HG03196 (cell line): ENCODE measurements around the gene GPC5.

Source experiments
- ATAC-seq: cut with Tn5 transposase; IDR thresholded peaks from one replicate; pipeline ENCODE4 v1.9.1; 2021; ENCODE audit not compliant: unreplicated experiment

The GPC5 gene

DNA sequence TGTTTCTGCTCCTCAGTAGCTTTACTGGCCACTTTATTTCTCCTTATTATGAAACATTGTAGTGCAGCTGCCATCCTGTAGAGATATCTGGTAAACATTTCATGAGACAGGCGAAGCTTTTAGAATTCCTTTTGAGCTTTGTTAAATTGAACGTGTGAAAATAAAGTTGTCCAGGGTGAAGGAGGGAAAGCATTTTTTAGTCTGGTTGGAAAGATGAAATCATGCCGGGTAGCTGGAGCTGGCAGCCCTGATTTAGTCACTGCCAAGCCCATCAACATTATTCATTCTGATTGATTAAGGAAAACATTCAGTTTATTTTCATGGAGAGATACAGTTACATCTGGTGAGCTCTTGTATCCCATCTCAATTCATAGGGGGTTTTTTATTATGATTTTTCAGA, 1502.0 kb downstream of the GPC5 start:
- ATAC-seq, result no peak

DNA sequence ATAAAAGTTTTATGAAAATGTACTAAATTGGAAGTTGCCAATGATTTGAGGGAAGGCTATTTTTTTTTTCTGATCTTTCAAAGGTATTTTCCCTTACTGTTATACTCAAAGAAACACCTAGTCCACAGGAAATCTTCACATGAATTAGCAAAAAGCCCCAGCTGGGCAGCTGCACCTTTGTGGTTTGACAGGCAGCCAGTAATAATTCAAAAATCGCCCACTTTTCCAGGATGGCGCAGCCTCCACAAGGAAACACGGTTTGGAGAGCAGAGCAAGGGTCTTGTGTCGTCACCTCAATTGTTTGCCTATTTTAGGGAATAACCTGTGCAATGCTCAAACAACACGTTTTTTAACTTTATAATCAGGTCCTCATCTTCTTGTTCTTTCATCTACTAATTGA, 1503.3 kb downstream of the GPC5 start:
- no peak for ATAC-seq

DNA sequence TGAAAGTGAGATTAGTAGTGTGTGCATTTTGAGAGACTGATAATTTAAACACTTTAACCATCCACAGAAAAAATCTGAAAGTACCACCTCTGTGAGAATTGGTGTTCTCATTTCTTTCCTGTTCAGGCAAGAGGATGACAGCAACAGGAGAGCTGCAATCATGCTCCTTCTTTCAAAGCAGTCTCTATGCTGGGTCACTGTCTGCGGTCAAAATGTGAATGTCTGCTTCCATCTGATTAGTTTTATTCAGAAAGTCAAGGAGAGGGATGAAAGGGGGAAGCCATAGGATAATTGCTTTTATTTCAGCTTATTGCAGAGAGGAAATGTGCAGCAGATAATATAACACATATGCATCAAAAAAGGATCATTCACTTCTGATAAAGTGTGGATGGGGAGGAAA, 1514.2 kb downstream of the GPC5 start:
- no peak for ATAC-seq

DNA sequence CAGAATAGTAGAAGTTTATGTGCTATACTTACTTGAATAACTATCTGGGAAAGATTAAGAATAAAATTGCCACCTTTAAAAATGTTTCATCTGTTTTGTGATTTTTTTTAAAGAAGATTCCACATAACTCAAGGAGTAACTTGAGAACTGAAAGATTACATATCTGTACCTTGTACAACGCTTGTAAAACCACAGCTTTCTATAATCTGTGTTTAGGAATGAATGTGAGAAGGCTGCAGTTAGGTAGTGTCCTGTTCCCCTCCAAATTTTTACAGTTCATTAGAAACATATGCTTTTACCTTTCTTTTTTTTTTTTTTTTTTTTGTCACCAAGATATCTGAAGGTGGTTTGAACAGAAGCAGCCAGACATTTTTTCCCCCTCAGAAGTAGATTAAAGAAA, 1515.4 kb downstream of the GPC5 start:
- no peak for ATAC-seq
